H9 (cell line): Measurements from ENCODE around the gene ASGR1. TPM values are rescaled to one million over a fixed set of nuclear protein-coding genes. Genes with fewer than 3 reads are reported as not detected.
A peak's percentile ranks its signal among the peaks of the same experiment; 100 is the strongest.

Experiments used
- DNase-seq: peaks from one replicate; pipeline ENCODE4 v3.0.0-alpha.2; 2017
- H2AFZ ChIP-seq: one replicate; pipeline ENCODE4 v1.6.1; 2013; ENCODE audit warnings: mild to moderate bottlenecking, low read length, control low read depth, moderate library complexity
- H2AK5ac ChIP-seq: 2 replicates; pipeline ENCODE4 v1.6.1; 2013; ENCODE audit warnings: low read length, control low read depth, mixed read lengths; ENCODE audit not compliant: insufficient read length
- H2BK120ac ChIP-seq: one replicate; pipeline ENCODE4 v1.6.1; 2013; ENCODE audit warnings: low read depth, mild to moderate bottlenecking, low read length, control low read depth, inconsistent platforms; ENCODE audit not compliant: poor library complexity, severe bottlenecking
- H2BK12ac ChIP-seq: 2 replicates; pipeline ENCODE4 v1.6.1; 2013; ENCODE audit warnings: low read length, control low read depth, mixed read lengths, low read depth; ENCODE audit not compliant: insufficient read length
- H2BK15ac ChIP-seq: 2 replicates; pipeline ENCODE4 v1.6.1; 2013; ENCODE audit warnings: low read depth, low read length, control low read depth
- H2BK20ac ChIP-seq: one replicate; pipeline ENCODE4 v1.6.1; 2013; ENCODE audit warnings: low read depth, mild to moderate bottlenecking, low read length, control low read depth, inconsistent platforms; ENCODE audit not compliant: poor library complexity, severe bottlenecking
- H2BK5ac ChIP-seq: 2 replicates; pipeline ENCODE4 v1.6.1; 2013; ENCODE audit warnings: low read length, control low read depth, mixed read lengths; ENCODE audit not compliant: insufficient read length
- H3K14ac ChIP-seq: 2 replicates; pipeline ENCODE4 v1.6.1; 2013; ENCODE audit warnings: low read length, control low read depth; ENCODE audit not compliant: insufficient read depth
- H3K18ac ChIP-seq: 2 replicates; pipeline ENCODE4 v1.6.1; 2013; ENCODE audit warnings: low read depth, mild to moderate bottlenecking, mixed read lengths, low read length, control low read depth; ENCODE audit not compliant: insufficient read length
- H3K23ac ChIP-seq: 2 replicates; pipeline ENCODE4 v1.6.1; 2013; ENCODE audit warnings: low read length, control low read depth, mixed read lengths, low read depth; ENCODE audit not compliant: insufficient read length
- H3K23me2 ChIP-seq: 2 replicates; pipeline ENCODE4 v1.6.1; 2013; ENCODE audit warnings: low read depth, mild to moderate bottlenecking, mixed read lengths, low read length, control low read depth; ENCODE audit not compliant: insufficient read length, poor library complexity, severe bottlenecking
- H3K27ac ChIP-seq: 2 replicates; pipeline ENCODE4 v1.5.1; 2013; ENCODE audit warnings: low read length, control low read depth, mixed read lengths, low read depth; ENCODE audit not compliant: insufficient read length
- H3K27me3 ChIP-seq: 2 replicates; pipeline ENCODE4 v1.6.1; 2013; ENCODE audit warnings: low read length, control low read depth, inconsistent platforms; ENCODE audit not compliant: insufficient read depth
- H3K4ac ChIP-seq: 2 replicates; pipeline ENCODE4 v1.6.1; 2013; ENCODE audit warnings: low read depth, mild to moderate bottlenecking, control low read depth, inconsistent platforms, low read length, moderate library complexity
- H3K4me1 ChIP-seq: 2 replicates; pipeline ENCODE4 v1.6.1; 2013; ENCODE audit warnings: low read length, control low read depth, inconsistent platforms; ENCODE audit not compliant: insufficient read depth
- H3K4me2 ChIP-seq: 2 replicates; pipeline ENCODE4 v1.6.1; 2013; ENCODE audit warnings: low read length, control low read depth, mixed read lengths; ENCODE audit not compliant: insufficient read length, insufficient read depth
- H3K56ac ChIP-seq: 2 replicates; pipeline ENCODE4 v1.6.1; 2013; ENCODE audit warnings: low read depth, mild to moderate bottlenecking, mixed read lengths, low read length, control low read depth; ENCODE audit not compliant: insufficient read length
- H3K79me1 ChIP-seq: 2 replicates; pipeline ENCODE4 v1.6.1; 2013; ENCODE audit warnings: low read depth, mild to moderate bottlenecking, moderate library complexity, low read length, control low read depth, inconsistent platforms; ENCODE audit not compliant: insufficient read depth, poor library complexity, severe bottlenecking
- H3K79me2 ChIP-seq: 2 replicates; pipeline ENCODE4 v1.6.1; 2013; ENCODE audit warnings: low read length, control low read depth, inconsistent platforms; ENCODE audit not compliant: insufficient read depth
- H3K9ac ChIP-seq: 2 replicates; pipeline ENCODE4 v1.6.1; 2013; ENCODE audit warnings: low read length, control low read depth, mixed read lengths; ENCODE audit not compliant: insufficient read length; ENCODE audit errors: extremely low read depth
- H3K9me3 ChIP-seq: one replicate; pipeline ENCODE4 v1.6.1; 2013; ENCODE audit warnings: low read depth, low read length, inconsistent platforms; ENCODE audit not compliant: control insufficient read depth
- H3T11ph ChIP-seq: one replicate; pipeline ENCODE4 v1.6.1; 2013; ENCODE audit warnings: mild to moderate bottlenecking, low read length, control low read depth, inconsistent platforms
- H4K20me1 ChIP-seq: one replicate; pipeline ENCODE4 v1.6.1; 2013; ENCODE audit not compliant: control insufficient read depth, insufficient read length, insufficient read depth
- H4K5ac ChIP-seq: 2 replicates; pipeline ENCODE4 v1.6.1; 2013; ENCODE audit warnings: low read depth, mild to moderate bottlenecking, mixed read lengths, low read length, control low read depth; ENCODE audit not compliant: insufficient read length
- H4K8ac ChIP-seq: replicated peaks from 2 replicates; pipeline ENCODE4 v1.6.1; 2013; ENCODE audit warnings: low read length, control low read depth, mixed read lengths, low read depth; ENCODE audit not compliant: insufficient read length
- H4K91ac ChIP-seq: 2 replicates; pipeline ENCODE4 v1.6.1; 2013; ENCODE audit warnings: low read depth, mild to moderate bottlenecking, moderate library complexity, mixed read lengths, low read length, control low read depth; ENCODE audit not compliant: insufficient read length
- H3K27ac Mint-ChIP-seq, 3 experiments: 2 replicates in 2 of 3; 3 replicates in 1 of 3; pipeline ENCODE4 v1.8.0; 2020 to 2021; ENCODE audit warnings: mixed read lengths in 3 of 3, mild to moderate bottlenecking in 1 of 3, moderate library complexity in 1 of 3
- H3K27me3 Mint-ChIP-seq: 2 replicates; pipeline ENCODE4 v1.8.0; 2021; ENCODE audit warnings: low read depth, mild to moderate bottlenecking, moderate library complexity, mixed read lengths
- H3K36me3 Mint-ChIP-seq, 3 experiments: 2 replicates in 2 of 3; 3 replicates in 1 of 3; pipeline ENCODE4 v1.8.0; 2020 to 2021; ENCODE audit warnings: low read depth in 3 of 3, mixed read lengths in 3 of 3; ENCODE audit not compliant: insufficient read depth in 1 of 3
- H3K4me1 Mint-ChIP-seq, 2 experiments: 2 replicates each; pipeline ENCODE4 v1.8.0; 2020; ENCODE audit warnings: mixed read lengths in 2 of 2
- H3K4me3 Mint-ChIP-seq, 2 experiments: 2 replicates in 1 of 2; 3 replicates in 1 of 2; pipeline ENCODE4 v1.8.0; 2020 to 2021; ENCODE audit warnings: mild to moderate bottlenecking in 2 of 2, mixed read lengths in 2 of 2, moderate library complexity in 1 of 2
- H3K9me3 Mint-ChIP-seq, 2 experiments: 2 replicates in 1 of 2; 3 replicates in 1 of 2; pipeline ENCODE4 v1.8.0; 2020; ENCODE audit warnings: mild to moderate bottlenecking in 2 of 2, mixed read lengths in 2 of 2, moderate library complexity in 1 of 2
- WGBS: extraction: QIAGEN DNeasy Blood & Tissue Kit; methylation state at CpG from one replicate; pipeline ENCODE4 v1.1.7; 2013; ENCODE audit warnings: missing lambda C conversion rate, low lambda C conversion rate, mixed read lengths; ENCODE audit not compliant: insufficient read length; ENCODE audit errors: extremely low coverage; 5-methylcytosine and 5-hydroxymethylcytosine counted together
- total RNA-seq: library from RNA; stranded (reverse); gene quantifications from 2 replicates; pipeline ENCODE4 v1.2.1, GENCODE V29; 2021
- TF ChIP-seq, protein P1 (sequence below): fragments of 200-600 bp; sonication (generic); conservative IDR thresholded peaks from 3 replicates; pipeline ENCODE4 v1.8.0; 2021; ENCODE audit warnings: antibody characterized with exemption, mild to moderate bottlenecking

ASGR1 gene
- total RNA-seq, 1 experiment from 2014 or later: 5.9 TPM

DNA sequence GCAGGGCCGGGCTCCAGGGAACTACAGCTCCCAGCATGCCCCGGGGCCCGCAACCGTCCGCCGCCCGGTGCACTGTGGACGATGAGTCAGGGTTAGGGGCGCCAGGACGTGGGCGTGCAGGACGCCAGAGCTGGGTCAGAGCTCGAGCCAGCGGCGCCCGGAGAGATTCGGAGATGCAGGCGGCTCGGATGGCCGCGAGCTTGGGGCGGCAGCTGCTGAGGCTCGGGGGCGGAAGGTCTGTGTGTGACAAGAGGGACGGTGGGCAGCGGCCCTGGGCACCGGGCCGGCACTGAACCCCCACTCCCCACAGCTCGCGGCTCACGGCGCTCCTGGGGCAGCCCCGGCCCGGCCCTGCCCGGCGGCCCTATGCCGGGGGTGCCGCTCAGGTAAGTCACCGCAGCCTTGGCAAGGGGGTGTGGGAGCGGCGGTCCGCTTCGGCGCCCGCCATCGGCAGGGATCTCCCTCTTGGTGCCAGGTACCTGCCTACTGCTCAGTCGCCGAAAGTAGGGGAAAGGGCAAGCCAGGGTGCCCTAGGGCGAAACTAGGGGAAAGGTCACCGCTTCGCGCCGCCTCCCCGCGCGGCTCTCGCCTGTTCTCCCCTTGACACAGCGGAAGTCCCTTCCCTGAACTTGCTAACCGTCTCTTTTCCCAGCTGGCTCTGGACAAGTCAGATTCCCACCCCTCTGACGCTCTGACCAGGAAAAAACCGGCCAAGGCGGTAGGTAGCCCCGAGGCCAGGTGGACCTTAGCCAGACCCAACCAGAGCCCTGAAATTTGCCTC lies 40.8 kb upstream of the ASGR1 start, which contains the start of the genes ACADVL and DLG4:
ACADVL (plus strand) TSS at position 127 of the 781 bp plus-strand sequence; CDS start at position 174, 47 bp downstream.
DLG4 (minus strand) TSS at position 25 of the 781 bp plus-strand sequence.
- Mint-ChIP-seq H3K36me3 (peaks cover 15 to 46% (median 38%) of the 10 kb centered on the region in 3 experiments; a peak in 6 of 7 replicates), H3K4me1 (peaks cover 51 to 52% of the 10 kb centered on the region in 2 experiments), H3K27ac (peak within 1 kb of the TSS; percentile 57 to 98 (median 66); a peak in 6 of 7 replicates), H3K4me3 (peak within 1 kb of the TSS; percentile 95 to 97), H3K27me3 (peaks cover 1% of the 10 kb centered on the region; the same call in 1 of the 2 replicates), H3K9me3 (no peaks in the 10 kb centered on the region; a peak in 1 of 5 replicates)
- TF ChIP-seq, protein P1, sequence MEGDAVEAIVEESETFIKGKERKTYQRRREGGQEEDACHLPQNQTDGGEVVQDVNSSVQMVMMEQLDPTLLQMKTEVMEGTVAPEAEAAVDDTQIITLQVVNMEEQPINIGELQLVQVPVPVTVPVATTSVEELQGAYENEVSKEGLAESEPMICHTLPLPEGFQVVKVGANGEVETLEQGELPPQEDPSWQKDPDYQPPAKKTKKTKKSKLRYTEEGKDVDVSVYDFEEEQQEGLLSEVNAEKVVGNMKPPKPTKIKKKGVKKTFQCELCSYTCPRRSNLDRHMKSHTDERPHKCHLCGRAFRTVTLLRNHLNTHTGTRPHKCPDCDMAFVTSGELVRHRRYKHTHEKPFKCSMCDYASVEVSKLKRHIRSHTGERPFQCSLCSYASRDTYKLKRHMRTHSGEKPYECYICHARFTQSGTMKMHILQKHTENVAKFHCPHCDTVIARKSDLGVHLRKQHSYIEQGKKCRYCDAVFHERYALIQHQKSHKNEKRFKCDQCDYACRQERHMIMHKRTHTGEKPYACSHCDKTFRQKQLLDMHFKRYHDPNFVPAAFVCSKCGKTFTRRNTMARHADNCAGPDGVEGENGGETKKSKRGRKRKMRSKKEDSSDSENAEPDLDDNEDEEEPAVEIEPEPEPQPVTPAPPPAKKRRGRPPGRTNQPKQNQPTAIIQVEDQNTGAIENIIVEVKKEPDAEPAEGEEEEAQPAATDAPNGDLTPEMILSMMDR: no peak
- no peaks in the 10 kb centered on the region; the same call in 1 of the 2 replicates for H3K4me1 ChIP-seq
- H4K8ac ChIP-seq: no peak within 1 kb of the TSS
- no peak within 1 kb of the TSS for H4K5ac ChIP-seq
- H3K9me3 ChIP-seq: no peaks in the 10 kb centered on the region
- H3T11ph ChIP-seq: no peak within 1 kb of the TSS
- no CpG with 5 or more reads among the region's 63 CpGs for WGBS
- H2BK5ac ChIP-seq: no peak within 1 kb of the TSS
- no peaks in the 10 kb centered on the region for H3K79me2 ChIP-seq
- H2BK20ac ChIP-seq: no peak within 1 kb of the TSS
- H3K27ac ChIP-seq: no peak within 1 kb of the TSS
- H3K56ac ChIP-seq: no peak within 1 kb of the TSS
- no peak within 1 kb of the TSS for H4K91ac ChIP-seq
- H2AFZ ChIP-seq: no peak within 1 kb of the TSS
- H2BK120ac ChIP-seq: no peak within 1 kb of the TSS
- H3K79me1 ChIP-seq: no peaks in the 10 kb centered on the region
- no peak within 1 kb of the TSS for H2AK5ac ChIP-seq
- DNase-seq: peak; percentile 90
- peak within 1 kb of the TSS; percentile 27 for H3K18ac ChIP-seq
- H3K9ac ChIP-seq: peak within 1 kb of the TSS; percentile 52
- H3K4me2 ChIP-seq: peak within 1 kb of the TSS; percentile 84
- no peak within 1 kb of the TSS for H2BK12ac ChIP-seq
- no peak within 1 kb of the TSS for H2BK15ac ChIP-seq
- H3K23me2 ChIP-seq: peaks cover 21% of the 10 kb centered on the region
- no peaks in the 10 kb centered on the region for H4K20me1 ChIP-seq
- H3K14ac ChIP-seq: peak within 1 kb of the TSS; percentile 46; the same call in 1 of the 2 replicates
- no peak within 1 kb of the TSS for H3K23ac ChIP-seq
- H3K27me3 ChIP-seq: no peaks in the 10 kb centered on the region
- no peak within 1 kb of the TSS for H3K4ac ChIP-seq
